Measurements from ENCODE around the gene SYP.

GRCh38 chrX:49162620-49163019 lies 37.4 kb downstream of the SYP start, which contains the start of gene MAGIX:
- TF ChIP-seq ZBTB33 (IDR thresholded peaks at IDR 0.05; ENCODE audit: borderline replicate concordance, low read depth) (no peak), CTCF (IDR thresholded peaks at IDR 0.05) (no peak), TEAD4 (IDR thresholded peaks at IDR 0.05; ENCODE audit: borderline replicate concordance, insufficient read depth) (no peak), USF1 (IDR thresholded peaks at IDR 0.05; ENCODE audit: borderline replicate concordance, low read depth) (no peak), REST (IDR thresholded peaks at IDR 0.05; ENCODE audit: low read depth, low read length) (no peak), TAF1 (IDR thresholded peaks at IDR 0.05; ENCODE audit: borderline replicate concordance, low read depth, low read length) (no peak), POLR2AphosphoS5 (IDR thresholded peaks at IDR 0.05; ENCODE audit: low read depth, low read length) (no peak), SIN3A (IDR thresholded peaks at IDR 0.05; ENCODE audit: borderline replicate concordance, low read depth, low read length) (no peak), GABPA (IDR thresholded peaks at IDR 0.05; ENCODE audit: low read depth) (no peak), EP300 (IDR thresholded peaks at IDR 0.05; ENCODE audit: borderline replicate concordance in 1 of 2, low read depth in 1 of 2, low read length in 1 of 2) (no peak)

Measured in SK-N-SH (cell line).